H9 (cell line): ENCODE measurements around the gene RPGRIP1L. TPM values are rescaled to one million over a fixed set of nuclear protein-coding genes. Genes with fewer than 3 reads are reported as not detected.

Experiments
- DNase-seq: peaks from one replicate; pipeline ENCODE4 v3.0.0-alpha.2; 2017
- H2AFZ ChIP-seq: one replicate; pipeline ENCODE4 v1.6.1; 2013; ENCODE audit warnings: mild to moderate bottlenecking, low read length, control low read depth, moderate library complexity
- H2AK5ac ChIP-seq: 2 replicates; pipeline ENCODE4 v1.6.1; 2013; ENCODE audit warnings: low read length, control low read depth, mixed read lengths; ENCODE audit not compliant: insufficient read length
- H2BK120ac ChIP-seq: one replicate; pipeline ENCODE4 v1.6.1; 2013; ENCODE audit warnings: low read depth, mild to moderate bottlenecking, low read length, control low read depth, inconsistent platforms; ENCODE audit not compliant: poor library complexity, severe bottlenecking
- H2BK12ac ChIP-seq: 2 replicates; pipeline ENCODE4 v1.6.1; 2013; ENCODE audit warnings: low read length, control low read depth, mixed read lengths, low read depth; ENCODE audit not compliant: insufficient read length
- H2BK15ac ChIP-seq: 2 replicates; pipeline ENCODE4 v1.6.1; 2013; ENCODE audit warnings: low read depth, low read length, control low read depth
- H2BK20ac ChIP-seq: one replicate; pipeline ENCODE4 v1.6.1; 2013; ENCODE audit warnings: low read depth, mild to moderate bottlenecking, low read length, control low read depth, inconsistent platforms; ENCODE audit not compliant: poor library complexity, severe bottlenecking
- H2BK5ac ChIP-seq: 2 replicates; pipeline ENCODE4 v1.6.1; 2013; ENCODE audit warnings: low read length, control low read depth, mixed read lengths; ENCODE audit not compliant: insufficient read length
- H3K14ac ChIP-seq: 2 replicates; pipeline ENCODE4 v1.6.1; 2013; ENCODE audit warnings: low read length, control low read depth; ENCODE audit not compliant: insufficient read depth
- H3K18ac ChIP-seq: 2 replicates; pipeline ENCODE4 v1.6.1; 2013; ENCODE audit warnings: low read depth, mild to moderate bottlenecking, mixed read lengths, low read length, control low read depth; ENCODE audit not compliant: insufficient read length
- H3K23ac ChIP-seq: 2 replicates; pipeline ENCODE4 v1.6.1; 2013; ENCODE audit warnings: low read length, control low read depth, mixed read lengths, low read depth; ENCODE audit not compliant: insufficient read length
- H3K23me2 ChIP-seq: 2 replicates; pipeline ENCODE4 v1.6.1; 2013; ENCODE audit warnings: low read depth, mild to moderate bottlenecking, mixed read lengths, low read length, control low read depth; ENCODE audit not compliant: insufficient read length, poor library complexity, severe bottlenecking
- H3K27ac ChIP-seq: 2 replicates; pipeline ENCODE4 v1.5.1; 2013; ENCODE audit warnings: low read length, control low read depth, mixed read lengths, low read depth; ENCODE audit not compliant: insufficient read length
- H3K27me3 ChIP-seq: 2 replicates; pipeline ENCODE4 v1.6.1; 2013; ENCODE audit warnings: low read length, control low read depth, inconsistent platforms; ENCODE audit not compliant: insufficient read depth
- H3K4ac ChIP-seq: 2 replicates; pipeline ENCODE4 v1.6.1; 2013; ENCODE audit warnings: low read depth, mild to moderate bottlenecking, control low read depth, inconsistent platforms, low read length, moderate library complexity
- H3K4me1 ChIP-seq: 2 replicates; pipeline ENCODE4 v1.6.1; 2013; ENCODE audit warnings: low read length, control low read depth, inconsistent platforms; ENCODE audit not compliant: insufficient read depth
- H3K4me2 ChIP-seq: 2 replicates; pipeline ENCODE4 v1.6.1; 2013; ENCODE audit warnings: low read length, control low read depth, mixed read lengths; ENCODE audit not compliant: insufficient read length, insufficient read depth
- H3K56ac ChIP-seq: 2 replicates; pipeline ENCODE4 v1.6.1; 2013; ENCODE audit warnings: low read depth, mild to moderate bottlenecking, mixed read lengths, low read length, control low read depth; ENCODE audit not compliant: insufficient read length
- H3K79me1 ChIP-seq: 2 replicates; pipeline ENCODE4 v1.6.1; 2013; ENCODE audit warnings: low read depth, mild to moderate bottlenecking, moderate library complexity, low read length, control low read depth, inconsistent platforms; ENCODE audit not compliant: insufficient read depth, poor library complexity, severe bottlenecking
- H3K79me2 ChIP-seq: 2 replicates; pipeline ENCODE4 v1.6.1; 2013; ENCODE audit warnings: low read length, control low read depth, inconsistent platforms; ENCODE audit not compliant: insufficient read depth
- H3K9ac ChIP-seq: 2 replicates; pipeline ENCODE4 v1.6.1; 2013; ENCODE audit warnings: low read length, control low read depth, mixed read lengths; ENCODE audit not compliant: insufficient read length; ENCODE audit errors: extremely low read depth
- H3K9me3 ChIP-seq: one replicate; pipeline ENCODE4 v1.6.1; 2013; ENCODE audit warnings: low read depth, low read length, inconsistent platforms; ENCODE audit not compliant: control insufficient read depth
- H3T11ph ChIP-seq: one replicate; pipeline ENCODE4 v1.6.1; 2013; ENCODE audit warnings: mild to moderate bottlenecking, low read length, control low read depth, inconsistent platforms
- H4K20me1 ChIP-seq: one replicate; pipeline ENCODE4 v1.6.1; 2013; ENCODE audit not compliant: control insufficient read depth, insufficient read length, insufficient read depth
- H4K5ac ChIP-seq: 2 replicates; pipeline ENCODE4 v1.6.1; 2013; ENCODE audit warnings: low read depth, mild to moderate bottlenecking, mixed read lengths, low read length, control low read depth; ENCODE audit not compliant: insufficient read length
- H4K8ac ChIP-seq: replicated peaks from 2 replicates; pipeline ENCODE4 v1.6.1; 2013; ENCODE audit warnings: low read length, control low read depth, mixed read lengths, low read depth; ENCODE audit not compliant: insufficient read length
- H4K91ac ChIP-seq: 2 replicates; pipeline ENCODE4 v1.6.1; 2013; ENCODE audit warnings: low read depth, mild to moderate bottlenecking, moderate library complexity, mixed read lengths, low read length, control low read depth; ENCODE audit not compliant: insufficient read length
- H3K27ac Mint-ChIP-seq, 3 experiments: 2 replicates in 2 of 3; 3 replicates in 1 of 3; pipeline ENCODE4 v1.8.0; 2020 to 2021; ENCODE audit warnings: mixed read lengths in 3 of 3, mild to moderate bottlenecking in 1 of 3, moderate library complexity in 1 of 3
- H3K27me3 Mint-ChIP-seq: 2 replicates; pipeline ENCODE4 v1.8.0; 2021; ENCODE audit warnings: low read depth, mild to moderate bottlenecking, moderate library complexity, mixed read lengths
- H3K36me3 Mint-ChIP-seq, 3 experiments: 2 replicates in 2 of 3; 3 replicates in 1 of 3; pipeline ENCODE4 v1.8.0; 2020 to 2021; ENCODE audit warnings: low read depth in 3 of 3, mixed read lengths in 3 of 3; ENCODE audit not compliant: insufficient read depth in 1 of 3
- H3K4me1 Mint-ChIP-seq, 2 experiments: 2 replicates each; pipeline ENCODE4 v1.8.0; 2020; ENCODE audit warnings: mixed read lengths in 2 of 2
- H3K4me3 Mint-ChIP-seq, 2 experiments: 2 replicates in 1 of 2; 3 replicates in 1 of 2; pipeline ENCODE4 v1.8.0; 2020 to 2021; ENCODE audit warnings: mild to moderate bottlenecking in 2 of 2, mixed read lengths in 2 of 2, moderate library complexity in 1 of 2
- H3K9me3 Mint-ChIP-seq, 2 experiments: 2 replicates in 1 of 2; 3 replicates in 1 of 2; pipeline ENCODE4 v1.8.0; 2020; ENCODE audit warnings: mild to moderate bottlenecking in 2 of 2, mixed read lengths in 2 of 2, moderate library complexity in 1 of 2
- WGBS: extraction: QIAGEN DNeasy Blood & Tissue Kit; methylation state at CpG from one replicate; pipeline ENCODE4 v1.1.7; 2013; ENCODE audit warnings: missing lambda C conversion rate, low lambda C conversion rate, mixed read lengths; ENCODE audit not compliant: insufficient read length; ENCODE audit errors: extremely low coverage; 5-methylcytosine and 5-hydroxymethylcytosine counted together
- total RNA-seq: library from RNA; stranded (reverse); gene quantifications from 2 replicates; pipeline ENCODE4 v1.2.1, GENCODE V29; 2021
- TF ChIP-seq, protein P1 (sequence below): fragments of 200-600 bp; sonication (generic); conservative IDR thresholded peaks from 3 replicates; pipeline ENCODE4 v1.8.0; 2021; ENCODE audit warnings: antibody characterized with exemption, mild to moderate bottlenecking

The RPGRIP1L gene
- total RNA-seq, 1 experiment from 2014 or later, result 11.7 TPM

GRCh38 chr16:53605356-53605755 lies 98.3 kb downstream of the RPGRIP1L start:
- Histone ChIP-seq H2AFZ (no peak overlapping the region), H2BK5ac (no peak overlapping the region), H4K8ac (no peak overlapping the region), H3K79me1 (no peaks in the 10 kb centered on the region), H3K18ac (no peak overlapping the region), H3K4me2 (no peak overlapping the region), H2BK120ac (no peak overlapping the region), H3K14ac (no peak overlapping the region), H4K5ac (no peak overlapping the region), H3K23ac (no peak overlapping the region), H4K91ac (no peak overlapping the region), H4K20me1 (no peaks in the 10 kb centered on the region), H3K56ac (no peak overlapping the region), H3K27ac (no peak overlapping the region), H3K79me2 (no peaks in the 10 kb centered on the region), H3K4me1 (no peaks in the 10 kb centered on the region), H3K9ac (no peak overlapping the region), H3K23me2 (no peaks in the 10 kb centered on the region), H2BK12ac (no peak overlapping the region), H3T11ph (no peak overlapping the region), H2BK20ac (no peak overlapping the region), H3K27me3 (no peaks in the 10 kb centered on the region; the same call in 1 of the 2 replicates), H3K4ac (no peak overlapping the region), H2BK15ac (no peak overlapping the region), H3K9me3 (no peaks in the 10 kb centered on the region), H2AK5ac (no peak overlapping the region)
- no peaks in the 10 kb centered on the region for H3K9me3 Mint-ChIP-seq
- H3K27ac Mint-ChIP-seq, result 0 out of 7 replicates have a peak overlapping the region, but pooled peaks of 1 of the 3 experiments have one; percentile 34
- H3K4me3 Mint-ChIP-seq, result no peak overlapping the region
- H3K36me3 Mint-ChIP-seq, result no peaks in the 10 kb centered on the region; a peak in 2 of 7 replicates
- H3K4me1 Mint-ChIP-seq, result no peaks in the 10 kb centered on the region
- no peak for DNase-seq
- no CpG with 5 or more reads among the region's 10 CpGs for whole genome bisulfite sequencing
- TF ChIP-seq, protein P1, sequence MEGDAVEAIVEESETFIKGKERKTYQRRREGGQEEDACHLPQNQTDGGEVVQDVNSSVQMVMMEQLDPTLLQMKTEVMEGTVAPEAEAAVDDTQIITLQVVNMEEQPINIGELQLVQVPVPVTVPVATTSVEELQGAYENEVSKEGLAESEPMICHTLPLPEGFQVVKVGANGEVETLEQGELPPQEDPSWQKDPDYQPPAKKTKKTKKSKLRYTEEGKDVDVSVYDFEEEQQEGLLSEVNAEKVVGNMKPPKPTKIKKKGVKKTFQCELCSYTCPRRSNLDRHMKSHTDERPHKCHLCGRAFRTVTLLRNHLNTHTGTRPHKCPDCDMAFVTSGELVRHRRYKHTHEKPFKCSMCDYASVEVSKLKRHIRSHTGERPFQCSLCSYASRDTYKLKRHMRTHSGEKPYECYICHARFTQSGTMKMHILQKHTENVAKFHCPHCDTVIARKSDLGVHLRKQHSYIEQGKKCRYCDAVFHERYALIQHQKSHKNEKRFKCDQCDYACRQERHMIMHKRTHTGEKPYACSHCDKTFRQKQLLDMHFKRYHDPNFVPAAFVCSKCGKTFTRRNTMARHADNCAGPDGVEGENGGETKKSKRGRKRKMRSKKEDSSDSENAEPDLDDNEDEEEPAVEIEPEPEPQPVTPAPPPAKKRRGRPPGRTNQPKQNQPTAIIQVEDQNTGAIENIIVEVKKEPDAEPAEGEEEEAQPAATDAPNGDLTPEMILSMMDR, result no peak
- no peaks in the 10 kb centered on the region for H3K27me3 Mint-ChIP-seq
